ENCODE measurements around the gene AGRN.

GRCh38 chr1:997713-997992, 22.3 kb upstream of the AGRN start:
- TF ChIP-seq CTCF (conservative IDR thresholded peaks at IDR 0.05) (no peak), ZFX (IDR thresholded peaks at IDR 0.05) (no peak)
